Dendritic cell treated with granulocyte-macrophage colony-stimulating factor and Interleukin-4, amounts not matched to agents 40 ng/mL and 50 ng/mL, for 4 days (primary cell): Measurements from ENCODE around the gene DBP.

ENCODE experiments used
- H3K27ac Mint-ChIP-seq: one replicate; pipeline ENCODE4 v1.8.0; 2022; ENCODE audit warnings: mild to moderate bottlenecking, mixed read lengths
- H3K27me3 Mint-ChIP-seq: one replicate; pipeline ENCODE4 v1.8.0; 2022; ENCODE audit warnings: mild to moderate bottlenecking, mixed read lengths
- H3K36me3 Mint-ChIP-seq: one replicate; pipeline ENCODE4 v1.8.0; 2022; ENCODE audit warnings: low read depth, mixed read lengths
- H3K4me1 Mint-ChIP-seq: one replicate; pipeline ENCODE4 v1.8.0; 2022; ENCODE audit warnings: low read depth, mixed read lengths
- H3K4me3 Mint-ChIP-seq: one replicate; pipeline ENCODE4 v1.8.0; 2022; ENCODE audit warnings: mild to moderate bottlenecking, moderate library complexity, mixed read lengths
- H3K9me3 Mint-ChIP-seq: one replicate; pipeline ENCODE4 v1.8.0; 2022; ENCODE audit warnings: mixed read lengths
- intact Hi-C: fragments of 100-400 bp; cut with micrococcal nuclease; formaldehyde crosslinking; loops from one replicate; pipeline ENCODE4 v1.15.0; 2022

Gene DBP

GRCh38 chr19:48673436-48674100, 36.4 kb upstream of the DBP start:
- peaks cover 15% of the 10 kb centered on the region for H3K9me3 Mint-ChIP-seq
- H3K27me3 Mint-ChIP-seq: peaks cover 22% of the 10 kb centered on the region
- H3K4me3 Mint-ChIP-seq: no peak overlapping the region
- peak overlapping the region; percentile 16 for H3K27ac Mint-ChIP-seq
- intact Hi-C loops: no loop called here
- no peaks in the 10 kb centered on the region for H3K36me3 Mint-ChIP-seq
- H3K4me1 Mint-ChIP-seq: peaks cover 15% of the 10 kb centered on the region

DNA sequence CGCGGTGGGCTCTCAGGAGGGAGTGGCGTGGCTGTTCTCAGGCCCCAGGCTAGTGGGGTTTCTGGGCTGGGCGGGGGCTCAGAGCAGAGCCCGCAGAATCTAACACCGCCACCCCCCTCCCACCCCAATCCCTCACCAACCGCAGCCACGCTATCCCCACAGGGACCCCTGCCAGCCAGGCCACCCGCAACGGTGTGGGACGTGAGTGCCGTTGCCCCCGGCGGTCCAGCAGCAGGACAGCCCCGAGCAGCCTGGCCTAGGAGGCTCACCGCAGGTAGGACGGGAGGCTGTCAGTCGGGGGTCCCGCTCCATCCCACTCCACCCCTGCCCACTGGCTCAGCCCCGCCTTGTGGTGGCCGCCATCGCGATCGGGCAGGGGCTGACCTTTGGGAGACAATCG, 35.8 kb upstream of the DBP start, which contains the start of gene NTN5:
TSS of gene NTN5 (minus strand) at position 24 of the 400 bp plus-strand sequence. CDS start 2,031 bp downstream, outside the sequence.
- peaks cover 16% of the 10 kb centered on the region for H3K9me3 Mint-ChIP-seq
- peaks cover 22% of the 10 kb centered on the region for H3K27me3 Mint-ChIP-seq
- no peak within 1 kb of the TSS for H3K4me3 Mint-ChIP-seq
- intact Hi-C loops: no loop called here
- peak within 1 kb of the TSS; percentile 16 for H3K27ac Mint-ChIP-seq
- peaks cover 15% of the 10 kb centered on the region for H3K4me1 Mint-ChIP-seq
- H3K36me3 Mint-ChIP-seq: no peaks in the 10 kb centered on the region

- H3K27ac Mint-ChIP-seq: peak overlapping the region; percentile 33
- peaks cover 22% of the 10 kb centered on the region for H3K27me3 Mint-ChIP-seq
- H3K4me1 Mint-ChIP-seq: peaks cover 15% of the 10 kb centered on the region
- H3K4me3 Mint-ChIP-seq: no peak overlapping the region
- no peaks in the 10 kb centered on the region for H3K36me3 Mint-ChIP-seq
- H3K9me3 Mint-ChIP-seq: peaks cover 16% of the 10 kb centered on the region
- intact Hi-C loops: no loop called here
Measured at GRCh38 chr19:48671446-48671995, 34.3 kb upstream of the DBP start.

- Mint-ChIP-seq H3K27ac (peak overlapping the region; percentile 33), H3K36me3 (no peaks in the 10 kb centered on the region), H3K4me1 (peaks cover 15% of the 10 kb centered on the region), H3K9me3 (peaks cover 16% of the 10 kb centered on the region), H3K27me3 (peaks cover 20% of the 10 kb centered on the region), H3K4me3 (no peak overlapping the region)
- intact Hi-C loops: no loop called here
Measured at GRCh38 chr19:48670699-48671445, 33.7 kb upstream of the DBP start.

DNA sequence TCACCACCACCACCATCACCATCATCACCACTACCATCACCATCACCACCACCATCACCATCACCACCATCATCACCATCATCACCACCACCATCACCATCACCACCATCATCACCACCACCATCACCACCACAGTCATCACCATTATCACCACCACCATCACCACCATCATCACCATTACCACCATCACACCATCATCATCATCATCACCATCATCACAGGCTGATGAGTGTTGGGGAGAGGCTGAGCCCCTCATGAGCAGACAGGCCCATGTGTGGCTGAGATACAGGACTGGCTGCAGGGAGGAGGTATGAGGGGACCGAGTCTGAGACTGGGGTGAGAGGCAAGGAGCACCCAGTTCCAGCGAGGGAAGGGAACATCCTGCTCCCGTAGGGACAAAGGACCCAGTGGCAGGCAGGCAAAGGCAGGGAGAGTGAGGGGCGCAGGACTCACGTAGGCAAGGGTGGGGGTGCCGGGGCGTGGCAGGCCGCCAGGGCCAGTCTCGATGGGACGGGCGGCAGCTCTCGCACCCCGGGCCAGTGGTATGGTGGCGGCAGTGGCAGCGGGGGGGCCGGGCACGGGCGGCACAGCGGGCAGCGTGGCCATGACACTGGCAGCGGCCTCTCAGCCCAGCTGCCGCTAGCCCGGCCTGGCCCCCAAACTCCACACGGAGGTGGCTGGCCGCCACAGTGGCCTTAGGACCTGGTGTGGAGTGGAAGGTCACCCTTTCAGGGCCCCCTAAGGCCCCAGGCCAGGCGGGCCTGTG, 32.9 kb upstream of the DBP start:
- Mint-ChIP-seq H3K4me1 (peaks cover 9% of the 10 kb centered on the region), H3K27ac (peak overlapping the region; percentile 33), H3K4me3 (no peak overlapping the region)

DNA sequence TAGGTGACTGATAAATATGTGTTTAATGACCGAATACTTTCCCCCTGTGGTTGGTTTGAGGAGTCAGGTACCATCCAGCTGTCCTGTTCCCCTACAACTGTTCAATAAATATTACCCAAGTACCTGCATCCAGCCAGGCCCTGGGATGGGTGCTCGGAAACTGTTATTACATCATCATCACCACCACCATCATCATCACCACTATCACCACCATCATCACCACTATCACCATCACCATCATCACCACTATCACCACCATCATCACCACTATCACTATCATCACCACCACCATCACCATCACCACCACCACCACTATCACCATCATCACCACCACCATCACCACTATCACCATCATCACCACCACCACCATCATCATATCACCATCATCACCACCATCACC, 31.6 kb upstream of the DBP start:
- Mint-ChIP-seq H3K4me3 (no peak overlapping the region), H3K9me3 (peaks cover 16% of the 10 kb centered on the region), H3K27ac (no peak overlapping the region), H3K27me3 (peaks cover 11% of the 10 kb centered on the region), H3K4me1 (no peaks in the 10 kb centered on the region), H3K36me3 (no peaks in the 10 kb centered on the region)
- intact Hi-C loops: no loop called here

More for the DNA sequence above, 32.9 kb upstream of the DBP start:
- Mint-ChIP-seq H3K27me3 (peaks cover 19% of the 10 kb centered on the region), H3K9me3 (peaks cover 16% of the 10 kb centered on the region), H3K36me3 (no peaks in the 10 kb centered on the region)
- intact Hi-C loops: no loop called here

- Mint-ChIP-seq H3K9me3 (peaks cover 16% of the 10 kb centered on the region), H3K4me1 (no peaks in the 10 kb centered on the region), H3K4me3 (no peak overlapping the region), H3K27me3 (peaks cover 7% of the 10 kb centered on the region), H3K27ac (no peak overlapping the region), H3K36me3 (no peaks in the 10 kb centered on the region)
- intact Hi-C loops: no loop called here
Measured at GRCh38 chr19:48668332-48668731, 31.2 kb upstream of the DBP start.

GRCh38 chr19:48665786-48666185, 28.6 kb upstream of the DBP start:
- Mint-ChIP-seq H3K9me3 (peaks cover 16% of the 10 kb centered on the region), H3K27ac (no peak overlapping the region), H3K27me3 (peaks cover 4% of the 10 kb centered on the region), H3K36me3 (no peaks in the 10 kb centered on the region), H3K4me3 (no peak overlapping the region), H3K4me1 (peaks cover 6% of the 10 kb centered on the region)
- intact Hi-C loops: no loop called here

- Mint-ChIP-seq H3K4me1 (peaks cover 6% of the 10 kb centered on the region), H3K27me3 (peaks cover 4% of the 10 kb centered on the region), H3K4me3 (no peak overlapping the region), H3K9me3 (peaks cover 11% of the 10 kb centered on the region), H3K27ac (no peak overlapping the region), H3K36me3 (no peaks in the 10 kb centered on the region)
- intact Hi-C loops: no loop called here
Measured at GRCh38 chr19:48664476-48664875, 27.3 kb upstream of the DBP start.

GRCh38 chr19:48663667-48664066, 26.5 kb upstream of the DBP start:
- peaks cover 7% of the 10 kb centered on the region for H3K27me3 Mint-ChIP-seq
- no peak overlapping the region for H3K4me3 Mint-ChIP-seq
- H3K9me3 Mint-ChIP-seq: peaks cover 3% of the 10 kb centered on the region
- H3K36me3 Mint-ChIP-seq: no peaks in the 10 kb centered on the region
- no peak overlapping the region for H3K27ac Mint-ChIP-seq
- peaks cover 6% of the 10 kb centered on the region for H3K4me1 Mint-ChIP-seq
- intact Hi-C loops: no loop called here

GRCh38 chr19:48661711-48662090, 24.5 kb upstream of the DBP start:
- Mint-ChIP-seq H3K36me3 (no peaks in the 10 kb centered on the region), H3K4me3 (no peak overlapping the region), H3K27me3 (peaks cover 10% of the 10 kb centered on the region), H3K9me3 (no peaks in the 10 kb centered on the region), H3K4me1 (peaks cover 8% of the 10 kb centered on the region), H3K27ac (peak overlapping the region; percentile 90)
- intact Hi-C loops: no loop called here

GRCh38 chr19:48660852-48661710, 23.9 kb upstream of the DBP start:
- H3K27me3 Mint-ChIP-seq: peaks cover 12% of the 10 kb centered on the region
- peak overlapping the region; percentile 90 for H3K27ac Mint-ChIP-seq
- peak overlapping the region; percentile 40 for H3K4me3 Mint-ChIP-seq
- H3K36me3 Mint-ChIP-seq: no peaks in the 10 kb centered on the region
- H3K4me1 Mint-ChIP-seq: peaks cover 11% of the 10 kb centered on the region
- intact Hi-C loops: no loop called here
- H3K9me3 Mint-ChIP-seq: no peaks in the 10 kb centered on the region

DNA sequence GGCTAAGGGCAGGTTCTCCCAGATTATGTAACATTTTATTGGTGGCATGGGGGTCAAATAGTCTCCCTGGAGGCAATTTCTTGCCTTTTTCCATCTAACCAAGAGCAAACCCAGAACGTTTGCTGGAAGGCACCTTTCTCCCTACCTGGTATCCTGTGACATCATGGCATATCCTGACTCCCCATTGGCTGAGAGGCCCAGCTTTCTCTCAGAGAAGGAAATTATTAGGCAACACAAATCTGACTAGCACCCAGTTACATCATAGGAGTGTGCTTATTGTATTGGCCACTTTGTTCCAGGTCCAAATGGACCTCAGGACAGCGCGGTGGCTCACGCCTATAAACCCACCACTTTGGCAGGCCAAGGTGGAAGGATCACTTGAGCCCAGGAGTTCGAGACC, 22.6 kb upstream of the DBP start:
- H3K36me3 Mint-ChIP-seq: no peaks in the 10 kb centered on the region
- H3K27me3 Mint-ChIP-seq: peaks cover 12% of the 10 kb centered on the region
- H3K4me3 Mint-ChIP-seq: no peak overlapping the region
- intact Hi-C loops: no loop called here
- H3K4me1 Mint-ChIP-seq: peaks cover 14% of the 10 kb centered on the region
- no peaks in the 10 kb centered on the region for H3K9me3 Mint-ChIP-seq
- H3K27ac Mint-ChIP-seq: peak overlapping the region; percentile 90
